ENCODE results near the gene SCARF2.
"Not testable (repeated sequence)": the region's sequence is repeated elsewhere in the genome, so short reads cannot be mapped to it uniquely, and the experiment has no call there.

The SCARF2 gene

DNA sequence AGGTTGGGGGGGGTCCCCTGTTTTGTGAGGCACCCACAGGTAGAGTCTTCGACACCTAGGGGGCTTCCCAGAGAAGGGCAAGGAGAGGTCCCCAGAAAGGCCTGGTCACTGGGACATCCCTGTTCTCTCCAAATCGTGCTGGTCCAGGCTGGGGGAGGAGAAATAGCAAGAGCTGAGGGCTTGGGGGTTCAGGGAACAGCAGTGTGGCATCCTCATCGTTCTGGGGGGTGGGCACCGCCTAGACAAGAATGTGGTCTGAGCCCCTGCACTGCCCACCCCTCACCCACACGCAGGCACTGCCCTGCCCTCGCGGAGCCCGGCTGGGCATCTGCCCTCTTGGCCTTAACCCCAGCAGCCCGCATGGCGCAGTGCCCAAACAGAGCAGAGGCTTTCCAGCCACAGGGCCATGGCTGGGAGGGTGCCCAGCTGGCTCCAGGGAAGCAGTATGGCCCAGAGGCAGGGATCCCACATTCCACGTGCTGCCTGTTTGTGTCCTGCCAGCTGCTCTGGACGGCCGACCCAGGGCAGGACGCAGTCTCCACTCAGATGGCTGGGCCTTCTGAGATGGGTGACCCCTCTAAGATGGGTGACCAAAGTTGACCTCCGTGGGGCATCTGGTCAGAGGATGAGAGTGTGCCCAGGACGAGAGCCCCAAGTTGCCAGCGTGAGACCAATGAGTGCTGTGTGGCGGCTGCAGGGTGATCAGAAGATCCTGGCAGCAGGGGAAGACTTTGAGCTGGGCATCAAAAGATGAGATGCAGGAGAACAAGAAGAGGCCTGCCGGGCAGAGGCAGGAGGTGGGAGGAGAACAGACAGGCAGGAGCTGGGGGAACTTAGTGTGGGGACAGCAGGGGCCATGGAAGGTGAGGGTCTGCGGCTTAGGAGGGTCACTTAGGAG, 14.4 kb downstream of the SCARF2 start:
- Histone ChIP-seq H3K4me1 (ENCODE audit: insufficient read depth, low read length) (peaks cover 12% of the 10 kb centered on the region; the same call in 1 of the 2 replicates), H3K9ac (ENCODE audit: low read depth, low read length) (no peak overlapping the region), H3K9me3 (ENCODE audit: control insufficient read depth, insufficient read depth, low read length) (no peaks in the 10 kb centered on the region), H3K36me3 (ENCODE audit: insufficient read depth, low read length) (no peaks in the 10 kb centered on the region)

DNA sequence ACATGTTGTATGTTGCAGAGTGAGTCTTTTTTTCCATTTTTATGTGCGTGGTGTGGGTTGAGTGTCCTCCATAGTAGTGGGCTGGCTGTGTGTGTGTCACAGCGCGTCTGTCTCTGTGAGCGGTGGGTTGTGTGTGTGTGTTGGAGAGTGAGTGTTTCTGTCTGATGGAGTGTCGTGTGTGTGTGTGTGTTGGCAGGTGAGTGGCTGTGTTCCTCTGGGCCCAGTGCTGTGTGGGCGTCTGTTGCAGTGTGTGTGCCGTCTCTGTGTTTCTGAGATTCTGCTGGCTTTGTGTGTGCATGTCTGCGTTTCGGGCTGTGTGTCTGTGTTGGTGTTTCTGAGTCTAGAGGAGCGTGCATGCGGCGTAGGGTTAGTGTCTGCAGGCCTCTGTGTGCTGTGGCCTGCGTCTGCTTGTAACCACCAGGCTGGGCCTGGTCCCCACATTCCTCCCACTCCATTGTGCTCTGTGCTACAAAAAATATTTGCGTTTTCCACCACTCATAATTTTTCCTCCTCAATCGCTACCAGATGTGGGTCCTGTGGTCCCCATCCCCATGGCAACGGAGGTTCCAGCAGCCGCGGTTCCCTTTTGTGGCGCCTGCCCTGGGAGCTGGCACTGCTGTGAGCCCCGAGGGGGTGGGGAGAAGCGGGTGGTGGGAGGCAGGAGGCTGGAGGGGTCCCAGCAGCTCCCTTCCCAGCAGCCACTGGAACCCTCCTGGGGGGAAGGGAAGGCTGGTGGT, 15.2 kb downstream of the SCARF2 start:
- H3K36me3 ChIP-seq (ENCODE audit: insufficient read depth, low read length): no peaks in the 10 kb centered on the region
- H3K4me1 ChIP-seq (ENCODE audit: insufficient read depth, low read length): peaks cover 12% of the 10 kb centered on the region; the same call in 1 of the 2 replicates
- H3K9ac ChIP-seq (ENCODE audit: low read depth, low read length): no peak overlapping the region
- no peaks in the 10 kb centered on the region for H3K9me3 ChIP-seq (ENCODE audit: control insufficient read depth, insufficient read depth, low read length)

DNA sequence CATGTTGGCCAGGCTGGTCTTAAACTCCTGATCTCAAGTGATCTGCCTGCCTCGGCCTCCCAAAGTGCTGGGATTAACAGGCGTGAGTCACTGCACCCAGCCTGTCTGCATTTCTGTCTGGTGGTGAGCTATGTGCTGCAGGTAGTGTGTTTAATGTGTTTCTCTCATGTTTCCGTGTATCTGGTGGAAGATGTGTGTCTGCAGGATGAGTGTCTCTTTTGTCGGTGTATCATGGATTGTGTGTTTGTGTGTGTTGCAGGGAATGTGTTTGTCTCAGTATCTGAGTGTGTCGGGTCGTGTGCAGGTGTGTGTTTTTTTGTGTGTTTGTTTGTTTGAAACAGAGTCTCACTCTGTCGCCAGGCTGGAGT, 16.1 kb downstream of the SCARF2 start:
- H3K9ac ChIP-seq (ENCODE audit: low read depth, low read length): no peak overlapping the region
- H3K9me3 ChIP-seq (ENCODE audit: control insufficient read depth, insufficient read depth, low read length): no peaks in the 10 kb centered on the region
- no peaks in the 10 kb centered on the region for H3K36me3 ChIP-seq (ENCODE audit: insufficient read depth, low read length)
- peaks cover 12% of the 10 kb centered on the region; the same call in 1 of the 2 replicates for H3K4me1 ChIP-seq (ENCODE audit: insufficient read depth, low read length)

DNA sequence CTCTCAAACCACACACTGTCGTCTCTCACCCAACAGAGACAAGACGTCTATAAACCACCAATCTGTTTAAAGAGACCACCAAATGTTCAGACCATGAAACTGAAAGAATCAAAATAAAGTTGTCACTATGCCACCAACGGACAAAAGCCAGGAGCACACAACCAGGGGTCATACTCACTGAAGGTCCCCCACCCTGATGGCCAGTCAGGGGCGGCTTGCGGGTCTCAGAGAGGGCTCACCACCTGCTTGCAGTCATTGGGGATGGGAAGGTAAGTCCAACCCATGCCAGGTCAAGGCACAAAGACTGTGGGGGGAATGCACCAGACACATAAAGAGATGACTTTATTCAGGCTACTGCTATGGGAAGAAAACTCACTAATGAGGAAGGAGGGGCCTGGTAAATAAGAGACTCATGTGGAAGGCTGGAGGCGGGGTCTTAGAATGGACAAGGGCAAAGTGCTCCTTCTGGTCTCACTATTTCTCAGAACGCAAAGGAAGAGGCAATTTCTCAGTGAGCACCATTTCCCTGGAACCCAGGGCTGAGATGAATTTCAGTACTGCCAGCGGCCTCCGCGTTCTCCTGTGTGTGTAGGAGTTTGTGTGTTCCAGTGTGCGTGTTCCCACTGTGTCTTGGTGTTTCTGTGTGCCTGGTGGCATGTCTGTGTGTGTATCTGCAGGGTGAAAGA, 17.3 kb downstream of the SCARF2 start:
- no peak overlapping the region for H3K9ac ChIP-seq (ENCODE audit: low read depth, low read length)

DNA sequence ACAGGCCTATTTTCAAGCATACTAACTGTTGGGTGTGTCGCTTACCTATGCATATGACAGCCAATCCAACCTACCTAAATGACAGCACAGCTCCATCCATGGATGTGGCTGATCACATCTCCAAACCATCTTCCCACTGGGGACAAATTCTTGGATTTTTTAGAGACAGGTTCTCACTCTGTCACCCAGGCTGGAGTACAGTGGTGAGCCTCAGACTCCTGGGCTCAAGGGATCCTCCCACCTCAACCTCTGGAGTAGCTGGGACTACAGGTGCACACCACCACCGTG, 18.0 kb downstream of the SCARF2 start:
- peaks cover 12% of the 10 kb centered on the region; the same call in 1 of the 2 replicates for H3K4me1 ChIP-seq (ENCODE audit: insufficient read depth, low read length)
- no peaks in the 10 kb centered on the region for H3K9me3 ChIP-seq (ENCODE audit: control insufficient read depth, insufficient read depth, low read length)
- H3K36me3 ChIP-seq (ENCODE audit: insufficient read depth, low read length): no peaks in the 10 kb centered on the region
- H3K9ac ChIP-seq (ENCODE audit: low read depth, low read length): no peak overlapping the region

More for the DNA sequence above, 17.3 kb downstream of the SCARF2 start:
- Histone ChIP-seq H3K4me1 (ENCODE audit: insufficient read depth, low read length) (peaks cover 12% of the 10 kb centered on the region; the same call in 1 of the 2 replicates), H3K9me3 (ENCODE audit: control insufficient read depth, insufficient read depth, low read length) (no peaks in the 10 kb centered on the region), H3K36me3 (ENCODE audit: insufficient read depth, low read length) (no peaks in the 10 kb centered on the region)

DNA sequence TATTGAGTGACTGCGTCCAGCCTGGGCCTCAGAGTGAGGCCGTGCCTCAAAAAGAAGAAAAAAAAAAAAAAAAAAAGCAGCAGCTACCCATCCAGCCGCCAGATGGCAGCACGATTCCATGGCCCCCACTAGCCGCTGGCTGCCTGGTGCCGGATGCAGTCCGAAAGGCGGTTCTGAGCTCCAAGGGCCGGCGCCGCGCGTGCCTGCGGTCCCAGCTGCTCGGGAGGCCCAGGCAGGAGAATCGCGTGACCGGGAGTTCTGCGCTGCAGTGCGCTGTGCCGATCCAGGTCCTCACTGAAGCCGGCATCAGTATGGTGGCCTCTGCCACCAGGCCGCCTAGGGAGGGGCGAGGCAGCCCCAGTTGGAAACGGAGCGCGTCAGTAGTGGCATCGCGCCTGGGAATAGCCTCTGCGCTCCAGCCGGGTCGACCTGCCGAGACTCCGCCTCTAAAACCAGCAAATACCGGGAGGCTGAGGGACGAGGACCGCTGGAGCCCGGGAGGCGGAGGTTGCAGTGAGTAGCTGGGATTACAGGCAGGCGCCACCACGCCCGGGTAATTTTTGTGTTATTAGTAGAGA, 19.3 kb downstream of the SCARF2 start:
- no peaks in the 10 kb centered on the region for H3K9me3 ChIP-seq (ENCODE audit: control insufficient read depth, insufficient read depth, low read length)
- peak overlapping the region; percentile 59; the same call in 1 of the 2 replicates for H3K9ac ChIP-seq (ENCODE audit: low read depth, low read length)
- H3K4me1 ChIP-seq (ENCODE audit: insufficient read depth, low read length): peaks cover 1% of the 10 kb centered on the region; the same call in 1 of the 2 replicates
- H3K36me3 ChIP-seq (ENCODE audit: insufficient read depth, low read length): no peaks in the 10 kb centered on the region

DNA sequence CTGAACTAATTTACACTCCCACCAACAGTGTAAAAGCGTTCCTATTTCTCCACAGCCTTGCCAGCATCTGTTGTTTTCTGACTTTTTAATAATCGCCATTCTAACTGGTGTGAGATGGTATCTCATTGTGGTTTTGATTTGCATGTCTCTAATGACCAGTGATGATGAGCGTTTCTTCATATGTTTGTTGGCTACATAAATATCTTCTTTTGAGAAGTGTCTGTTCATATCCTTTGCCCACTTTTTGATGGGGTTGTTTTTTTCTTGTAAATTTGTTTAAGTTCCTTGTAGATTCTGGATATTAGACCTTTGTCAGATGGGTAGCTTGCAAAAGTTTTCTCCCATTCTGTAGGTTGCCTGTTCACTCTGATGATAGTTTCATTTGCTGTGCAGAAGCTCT, 21.9 kb downstream of the SCARF2 start:
- H3K36me3 ChIP-seq (ENCODE audit: insufficient read depth, low read length); H3K4me1 ChIP-seq (ENCODE audit: insufficient read depth, low read length); H3K9me3 ChIP-seq (ENCODE audit: control insufficient read depth, insufficient read depth, low read length); H3K9ac ChIP-seq (ENCODE audit: low read depth, low read length): not testable (repeated sequence)

DNA sequence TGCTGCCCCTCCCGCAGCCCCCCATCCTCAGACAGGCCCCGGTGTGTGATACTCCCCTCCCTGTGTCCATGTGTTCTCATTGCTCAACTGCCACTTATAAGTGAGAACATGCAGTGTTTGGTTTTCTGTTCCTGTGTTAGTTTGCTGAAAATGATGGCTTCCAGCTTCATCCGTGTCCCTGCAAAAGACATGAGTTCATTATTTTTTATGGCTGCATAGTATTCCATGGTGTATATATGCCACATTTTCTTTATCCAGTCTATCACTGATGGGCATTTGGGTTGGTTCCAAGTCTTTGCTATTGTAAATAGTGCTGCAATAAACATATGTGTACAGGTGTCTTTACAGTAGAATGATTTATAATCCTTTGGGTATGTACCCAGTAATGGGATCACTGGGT, 22.4 kb downstream of the SCARF2 start:
- not testable (repeated sequence) for H3K9me3 ChIP-seq (ENCODE audit: control insufficient read depth, insufficient read depth, low read length); H3K4me1 ChIP-seq (ENCODE audit: insufficient read depth, low read length); H3K36me3 ChIP-seq (ENCODE audit: insufficient read depth, low read length); H3K9ac ChIP-seq (ENCODE audit: low read depth, low read length)

DNA sequence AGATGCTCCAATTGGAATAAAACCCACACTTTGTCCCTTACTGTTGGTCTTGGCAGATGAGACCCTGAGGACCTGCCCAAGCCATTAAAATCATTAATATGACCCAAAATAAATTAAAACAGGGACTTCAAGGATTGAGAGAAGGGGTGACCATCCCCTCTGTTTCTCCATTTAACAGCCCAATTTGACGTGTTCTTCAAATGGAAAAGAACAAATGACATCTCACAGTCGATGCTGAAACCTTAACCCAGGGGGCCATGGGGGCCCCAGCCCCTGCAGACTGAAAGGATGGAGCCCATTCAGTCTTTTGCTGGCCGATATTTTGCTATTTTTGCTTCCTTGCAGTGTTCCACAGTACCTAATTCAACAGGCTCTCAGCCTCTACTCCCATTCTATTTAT, 23.2 kb downstream of the SCARF2 start:
- Histone ChIP-seq H3K4me1 (ENCODE audit: insufficient read depth, low read length) (no peaks in the 10 kb centered on the region; the same call in 1 of the 2 replicates), H3K9me3 (ENCODE audit: control insufficient read depth, insufficient read depth, low read length) (no peaks in the 10 kb centered on the region), H3K9ac (ENCODE audit: low read depth, low read length) (no peak overlapping the region), H3K36me3 (ENCODE audit: insufficient read depth, low read length) (no peaks in the 10 kb centered on the region)

DNA sequence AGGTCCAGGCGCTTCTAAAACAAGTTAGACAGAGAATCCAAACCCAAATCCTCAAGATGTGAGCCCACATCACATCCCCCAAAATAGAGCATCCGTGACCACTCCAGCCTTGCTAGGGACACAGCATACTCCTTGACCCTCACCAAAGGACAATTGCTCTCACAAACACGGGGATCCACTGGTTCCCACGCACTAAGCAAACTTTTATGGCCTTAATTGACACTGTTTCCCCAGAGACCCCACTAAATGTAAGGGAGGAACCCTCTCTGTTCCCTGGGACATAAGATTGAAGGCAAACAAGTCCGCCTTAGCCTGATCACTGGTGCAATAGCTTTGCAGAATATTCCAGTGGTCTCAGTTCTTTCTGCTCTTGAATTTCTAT, 23.6 kb downstream of the SCARF2 start:
- Histone ChIP-seq H3K9ac (ENCODE audit: low read depth, low read length) (no peak overlapping the region), H3K4me1 (ENCODE audit: insufficient read depth, low read length) (no peaks in the 10 kb centered on the region; the same call in 1 of the 2 replicates), H3K36me3 (ENCODE audit: insufficient read depth, low read length) (no peaks in the 10 kb centered on the region), H3K9me3 (ENCODE audit: control insufficient read depth, insufficient read depth, low read length) (no peaks in the 10 kb centered on the region)

DNA sequence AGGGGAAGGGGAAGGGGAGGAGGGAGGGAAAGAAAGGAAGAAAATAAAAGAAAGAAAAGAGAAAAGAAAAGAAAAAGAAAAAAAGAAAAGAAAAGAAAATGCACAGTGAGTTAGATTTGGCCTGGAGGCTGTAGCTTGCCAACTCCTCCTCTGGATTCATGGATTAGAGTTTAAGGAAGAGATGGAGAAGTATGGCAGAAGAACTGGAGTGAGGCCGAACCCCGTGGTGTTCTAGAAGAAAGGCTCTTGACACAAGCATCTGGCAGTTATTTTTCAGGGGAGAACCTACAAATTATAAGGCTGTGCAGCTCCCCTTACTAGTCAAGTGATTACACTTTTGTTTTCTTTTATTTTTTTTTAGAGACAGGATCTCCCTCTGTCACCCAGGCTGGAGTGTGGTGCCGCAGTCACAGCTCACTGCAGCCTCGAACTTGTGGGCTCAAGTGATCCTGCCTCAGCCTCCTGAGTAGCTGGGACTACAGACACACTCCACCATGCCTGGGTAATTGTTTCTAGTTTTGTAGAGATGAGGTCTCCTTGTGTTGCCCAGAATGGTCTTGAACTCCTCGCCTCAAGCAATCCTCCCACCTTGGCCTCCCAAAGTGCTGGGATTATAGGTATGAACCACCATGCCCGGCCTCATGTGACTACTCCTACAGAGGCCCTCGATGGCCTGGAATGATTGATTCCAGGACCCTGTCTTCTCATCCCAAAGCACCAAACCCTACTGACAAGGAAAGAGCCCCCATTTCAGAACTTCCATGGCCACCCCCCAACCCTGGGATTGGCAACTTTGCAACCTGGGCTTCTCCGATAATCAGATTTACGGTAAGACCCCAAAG, 24.2 kb downstream of the SCARF2 start:
- Histone ChIP-seq H3K36me3 (ENCODE audit: insufficient read depth, low read length) (no peaks in the 10 kb centered on the region), H3K9ac (ENCODE audit: low read depth, low read length) (no peak overlapping the region), H3K9me3 (ENCODE audit: control insufficient read depth, insufficient read depth, low read length) (no peaks in the 10 kb centered on the region), H3K4me1 (ENCODE audit: insufficient read depth, low read length) (no peaks in the 10 kb centered on the region; the same call in 1 of the 2 replicates)

DNA sequence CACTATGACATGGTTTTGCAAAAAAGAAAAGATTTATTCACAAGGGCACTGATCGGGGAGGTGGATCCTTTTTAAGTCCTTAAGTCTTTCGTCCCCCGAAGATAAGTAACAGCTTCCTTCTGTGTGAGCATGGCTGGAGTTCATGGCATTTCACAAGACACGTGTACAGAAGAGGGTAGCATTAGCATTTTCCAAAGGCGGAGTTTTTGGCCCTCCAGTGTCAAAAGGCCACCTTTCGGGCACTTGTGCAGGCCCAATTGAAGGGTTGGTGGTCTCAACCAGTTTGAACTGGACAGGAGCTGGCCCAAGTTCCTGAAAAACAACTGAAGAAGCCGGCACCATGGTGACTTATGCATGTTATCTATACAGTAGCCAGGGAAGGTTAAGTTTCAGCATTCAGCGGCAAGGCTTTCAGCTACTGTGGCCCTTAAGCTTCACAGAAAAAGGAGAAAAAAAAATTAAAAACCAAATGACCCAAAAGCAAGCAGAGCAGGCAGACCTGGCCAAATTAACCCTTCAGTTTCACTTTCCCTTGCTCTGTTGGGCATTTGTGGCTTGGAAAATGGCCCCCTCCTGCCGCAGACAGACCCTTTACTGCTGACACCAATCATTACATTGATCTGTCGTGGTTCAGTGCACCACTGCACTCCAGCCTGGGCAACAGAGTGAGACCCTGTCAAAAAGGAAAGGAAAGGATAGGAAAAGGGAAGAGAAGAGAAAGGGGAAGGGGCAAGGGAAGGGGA, 25.0 kb downstream of the SCARF2 start:
- Histone ChIP-seq H3K36me3 (ENCODE audit: insufficient read depth, low read length) (no peaks in the 10 kb centered on the region), H3K4me1 (ENCODE audit: insufficient read depth, low read length) (no peaks in the 10 kb centered on the region; the same call in 1 of the 2 replicates), H3K9ac (ENCODE audit: low read depth, low read length) (no peak overlapping the region), H3K9me3 (ENCODE audit: control insufficient read depth, insufficient read depth, low read length) (no peaks in the 10 kb centered on the region)

DNA sequence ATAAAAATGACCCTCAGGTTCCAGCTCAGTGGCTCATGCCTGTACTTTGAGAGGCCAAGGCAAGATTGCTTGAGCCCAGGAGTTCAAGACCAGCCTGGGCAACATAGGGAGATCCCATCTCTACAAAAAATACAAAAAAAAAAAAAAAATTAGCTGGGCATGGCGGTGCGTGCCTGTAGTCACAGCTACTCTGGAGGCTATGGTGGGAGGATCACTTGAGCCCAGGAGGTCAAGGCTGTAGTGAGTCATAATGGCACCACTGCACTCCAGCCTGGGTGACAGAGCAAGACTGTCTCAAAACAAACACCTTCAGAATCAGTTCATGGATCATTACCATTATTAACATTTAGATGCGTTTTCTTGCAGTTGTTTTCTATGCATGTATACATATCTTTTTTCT, 28.2 kb downstream of the SCARF2 start:
- not testable (repeated sequence) for H3K36me3 ChIP-seq (ENCODE audit: insufficient read depth, low read length); H3K9me3 ChIP-seq (ENCODE audit: control insufficient read depth, insufficient read depth, low read length); H3K9ac ChIP-seq (ENCODE audit: low read depth, low read length); H3K4me1 ChIP-seq (ENCODE audit: insufficient read depth, low read length)

All from ES-I3 (cell line).